ENCODE measurements around the gene MDH1. TPM values are rescaled to one million over a fixed set of nuclear protein-coding genes. Genes with fewer than 3 reads are reported as not detected.
"Not testable (repeated sequence)": the region's sequence is repeated elsewhere in the genome, so short reads cannot be mapped to it uniquely, and the experiment has no call there.

The MDH1 gene
- polyA plus RNA-seq, 2 of the 4 experiments (the other 2 are of a cell fraction): 220 to 425 TPM

DNA sequence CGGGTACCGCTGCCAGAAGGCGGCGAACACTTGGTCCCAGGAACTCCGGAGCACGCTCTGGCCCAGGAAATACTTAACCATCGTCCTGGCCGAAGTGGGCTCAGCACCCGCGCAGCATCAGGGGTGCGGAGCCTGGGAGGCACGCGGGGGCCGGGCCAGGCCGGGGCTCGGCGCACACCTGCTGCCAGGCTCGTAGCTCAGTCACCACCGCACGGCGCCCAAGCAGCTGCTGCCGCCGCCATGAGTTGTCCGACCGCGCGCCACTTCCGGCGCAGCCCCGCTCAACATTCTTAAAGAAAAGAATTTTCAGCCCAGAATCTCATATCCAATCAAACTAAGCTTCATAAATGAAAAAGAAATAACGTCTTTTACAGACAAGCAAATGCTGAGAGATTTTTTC is 34.0 kb downstream of the MDH1 start (continued):
- TF ChIP-seq REST (IDR thresholded peaks at IDR 0.05): no peak
- TF ChIP-seq JUNB (IDR thresholded peaks at IDR 0.05): no peak
- TF ChIP-seq HMGXB4 (CRISPR knock-in tag; IDR thresholded peaks at IDR 0.05; ENCODE audit: borderline replicate concordance): no peak
- TF ChIP-seq ESRRA (IDR thresholded peaks at IDR 0.05; ENCODE audit: borderline replicate concordance, low read length): no peak

DNA sequence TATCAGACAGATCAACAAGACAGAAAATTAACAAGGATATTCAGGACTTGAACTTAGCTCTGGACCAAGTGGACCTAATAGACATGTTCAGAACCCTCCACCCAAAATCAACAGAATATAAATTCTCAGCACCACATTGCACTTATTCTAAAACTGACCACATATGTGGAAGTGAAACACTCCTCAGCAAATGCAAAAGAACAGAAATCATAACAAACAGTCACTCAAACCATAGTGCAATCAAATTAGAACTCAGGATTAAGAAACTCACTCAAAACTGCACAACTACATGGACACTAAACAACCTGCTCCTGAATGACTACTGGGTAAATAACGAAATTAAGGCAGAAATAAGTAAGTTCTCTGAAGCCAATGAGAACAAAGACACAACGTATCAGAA is 35.0 kb downstream of the MDH1 start:
- H3K27ac ChIP-seq; H3K4me2 ChIP-seq; DNase-seq (ENCODE audit: low read depth in 1 of 2, low spot score in 1 of 2); H3K4me1 ChIP-seq; ATAC-seq; FAIRE-seq; POLR2A ChIA-PET; CTCF ChIA-PET; H3K4me3 ChIP-seq: not testable (repeated sequence)
- WGBS (ENCODE audit: missing lambda C conversion rate): 2% methylated on average over 2 of the region's 2 CpGs
- H3K9me3 ChIP-seq: peaks cover 13% of the 10 kb centered on the region; the same call in 2 of the 3 replicates

DNA sequence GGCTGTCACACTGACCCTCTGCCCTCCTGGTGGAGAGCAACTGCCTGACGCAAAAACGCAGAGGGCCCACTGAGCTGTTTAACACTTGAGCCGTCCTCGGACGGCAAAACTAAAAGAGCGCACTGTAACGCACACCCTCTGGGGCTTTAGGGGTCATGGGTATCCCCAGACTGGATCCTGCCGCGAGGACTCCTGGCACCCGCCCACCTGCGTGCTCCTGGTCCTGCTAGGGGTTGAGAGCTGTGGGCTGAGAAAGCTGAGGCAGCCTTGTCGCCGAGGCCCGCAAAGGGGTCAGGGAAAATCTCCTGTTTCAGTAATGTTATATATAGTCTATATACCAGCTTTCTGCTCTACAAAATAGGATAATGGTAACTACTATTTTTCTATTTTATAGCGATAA is 39.1 kb downstream of the MDH1 start:
- CTCF ChIA-PET: no interaction called here
- FAIRE-seq (no peak), ATAC-seq (no peak), DNase-seq (ENCODE audit: low read depth in 1 of 2, low spot score in 1 of 2) (no peak)
- H3K4me3 ChIP-seq: no peak overlapping the region
- POLR2A ChIA-PET: no interaction called here
- H3K9me3 ChIP-seq: peaks cover 19% of the 10 kb centered on the region; the same call in 2 of the 3 replicates
- no peak for TF ChIP-seq CBX8 (IDR thresholded peaks at IDR 0.05)
- TF ChIP-seq PBX3 (IDR thresholded peaks at IDR 0.05): no peak
- H3K27ac ChIP-seq: no peak overlapping the region
- 73% methylated on average over 15 of the region's 15 CpGs for WGBS (ENCODE audit: missing lambda C conversion rate)
- no peak overlapping the region for H3K4me2 ChIP-seq
- H3K4me1 ChIP-seq: no peaks in the 10 kb centered on the region

- no peak overlapping the region for H3K4me2 ChIP-seq
- no peak for ATAC-seq
- ChIA-PET CTCF (interaction anchor here (0.9 to 1.4 kb wide), 2 partner anchors 9 kb away, joined by 3 to 4 read pairs; no protein-coding TSS in a partner anchor), POLR2A (no interaction called here)
- WGBS (ENCODE audit: missing lambda C conversion rate): 12% methylated on average over 1 of the region's 1 CpG
- H3K4me1 ChIP-seq: no peaks in the 10 kb centered on the region
- no peak overlapping the region for H3K27ac ChIP-seq
- TF ChIP-seq FOSB (CRISPR knock-in tag; IDR thresholded peaks at IDR 0.05) (no peak), NFE2L2 (conservative IDR thresholded peaks at IDR 0.05; ENCODE audit: low read length) (no peak), MAFK (IDR thresholded peaks at IDR 0.05; ENCODE audit: partially characterized antibody) (no peak), SREBF2 (IDR thresholded peaks at IDR 0.05) (no peak), CBX8 (IDR thresholded peaks at IDR 0.05) (no peak), PBX3 (IDR thresholded peaks at IDR 0.05) (no peak), CHD4 (IDR thresholded peaks at IDR 0.05; ENCODE audit: borderline replicate concordance) (no peak), FOXS1 (CRISPR knock-in tag; IDR thresholded peaks at IDR 0.05) (no peak), HEYL (CRISPR knock-in tag; IDR thresholded peaks at IDR 0.05) (no peak), KDM5A (IDR thresholded peaks at IDR 0.05) (no peak), RARB (CRISPR knock-in tag; IDR thresholded peaks at IDR 0.05) (no peak), MYC (IDR thresholded peaks at IDR 0.05; ENCODE audit: borderline replicate concordance, low read length) (no peak), ZC3H11A (IDR thresholded peaks at IDR 0.05) (no peak)
- TF ChIP-seq, protein P1, sequence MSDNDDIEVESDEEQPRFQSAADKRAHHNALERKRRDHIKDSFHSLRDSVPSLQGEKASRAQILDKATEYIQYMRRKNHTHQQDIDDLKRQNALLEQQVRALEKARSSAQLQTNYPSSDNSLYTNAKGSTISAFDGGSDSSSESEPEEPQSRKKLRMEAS (IDR thresholded peaks at IDR 0.05): no peak
- H3K4me3 ChIP-seq: no peak overlapping the region
- FAIRE-seq: no peak
- no peak for DNase-seq (ENCODE audit: low read depth in 1 of 2, low spot score in 1 of 2)
- peaks cover 24% of the 10 kb centered on the region; the same call in 2 of the 3 replicates for H3K9me3 ChIP-seq
Observed at GRCh38 chr2:63628403-63628942, 39.7 kb downstream of the MDH1 start.

All from A549 (cell line).